Testis (tissue), 3 donors: Measurements from ENCODE around the gene GPR137. TPM values are rescaled to one million over a fixed set of nuclear protein-coding genes. Genes with fewer than 3 reads are reported as not detected.
"Not testable (repeated sequence)": the region's sequence is repeated elsewhere in the genome, so short reads cannot be mapped to it uniquely, and the experiment has no call there.

Experiments
- DNase-seq: peaks from one replicate; pipeline ENCODE4 v3.0.0-alpha.2; 2019
- H3K27ac ChIP-seq, 2 donors: fragments of 200-600 bp; sonication (generic); one replicate each; pipeline ENCODE4 v1.5.1; 2019
- H3K27me3 ChIP-seq: fragments of 200-600 bp; sonication (generic); one replicate; pipeline ENCODE4 v1.5.1; 2019
- H3K36me3 ChIP-seq: fragments of 200-600 bp; sonication (generic); one replicate; pipeline ENCODE4 v1.5.1; 2017; ENCODE audit warnings: low read depth; ENCODE audit errors: missing control alignments
- H3K4me1 ChIP-seq: fragments of 200-600 bp; sonication (generic); one replicate; pipeline ENCODE4 v1.5.1; 2019
- H3K4me3 ChIP-seq, 2 donors: fragments of 200-600 bp; sonication (generic); one replicate each; pipeline ENCODE4 v1.5.1; 2017 to 2019
- H3K9me3 ChIP-seq: fragments of 200-600 bp; sonication (generic); one replicate; pipeline ENCODE4 v1.5.1; 2017
- CTCF ChIP-seq, 3 experiments: fragments of 450-650 bp in 2 of 3; fragments of 200-600 bp in 1 of 3; sonication (generic) in 1 of 3; IDR thresholded peaks; one replicate each; pipeline ENCODE4 v1.5.1; 2016 to 2019; ENCODE audit warnings: antibody characterized with exemption in 3 of 3, mild to moderate bottlenecking in 2 of 3, moderate library complexity in 1 of 3
- POLR2A ChIP-seq: fragments of 450-650 bp; IDR thresholded peaks from one replicate; pipeline ENCODE4 v1.6.1; 2017; ENCODE audit warnings: antibody characterized with exemption, mild to moderate bottlenecking, moderate library complexity
- WGBS, 2 donors: methylation state at CpG; one replicate each; pipeline ENCODE4 v1.1.5; 2018; 5-methylcytosine and 5-hydroxymethylcytosine counted together
- intact Hi-C: fragments of 100-400 bp; cut with DNase I; formaldehyde crosslinking; loops from one replicate; pipeline ENCODE4 v1.15.1; 2023; ENCODE audit warnings: low total_unique reads
- polyA plus RNA-seq: library from polyadenylated mRNA; stranded (reverse); fragments of 350-450 nt; fragmentation: Illumina TruSeq; extraction: RNeasy Lipid Tissue Mini Kit (QIAGEN cat#74804); gene quantifications from one replicate; pipeline ENCODE4 v1.2.3, GENCODE V29; 2014; ENCODE audit warnings: low read depth, low replicate concordance; ENCODE audit not compliant: insufficient read depth
- total RNA-seq, 2 donors: library from RNA; depleted of rRNA; stranded (reverse); fragments of >200 nt; gene quantifications; one replicate each; pipeline ENCODE4 v1.2.3, GENCODE V29; 2016

The GPR137 gene
- total and polyA plus RNA-seq, 3 donors from 2014 or later: 204 to 390 (median 230) TPM

GRCh38 chr11:64305075-64305690 is 19.5 kb downstream of the GPR137 start, which contains the start of gene ESRRA:
ESRRA (plus strand) TSS chr11:64305524; CDS start chr11:64307180, 1,656 bp downstream.
- DNase-seq: peak; percentile 100
- TF ChIP-seq CTCF (IDR thresholded peaks at IDR 0.05) (no peak), POLR2A (peak; percentile 26)
- Histone ChIP-seq H3K36me3 (no peaks in the 10 kb centered on the region), H3K27me3 (no peaks in the 10 kb centered on the region), H3K4me1 (peaks cover 20% of the 10 kb centered on the region), H3K4me3 (peak within 1 kb of the TSS; percentile 73 to 74), H3K9me3 (no peaks in the 10 kb centered on the region), H3K27ac (peak within 1 kb of the TSS; percentile 76 to 95)
- WGBS, 2 donors: 1% methylated on average over 20 to 81 of the region's 81 CpGs
- intact Hi-C loops: no loop called here

- peak overlapping the region; percentile 55 to 75 for H3K27ac ChIP-seq
- peaks cover 13% of the 10 kb centered on the region for H3K4me1 ChIP-seq
- H3K4me3 ChIP-seq: peak overlapping the region; percentile 73 to 74
- H3K9me3 ChIP-seq: no peaks in the 10 kb centered on the region
- TF ChIP-seq CTCF (IDR thresholded peaks at IDR 0.05) (peak in 2 of 3 experiments; percentile 9 to 18), POLR2A (no peak)
- peak; percentile 72 for DNase-seq
- no peaks in the 10 kb centered on the region for H3K36me3 ChIP-seq
- H3K27me3 ChIP-seq: no peaks in the 10 kb centered on the region
- intact Hi-C loops: no loop called here
- 0 to 2% methylated on average over 1 to 48 of the region's 71 CpGs for WGBS, 2 donors
Measured at GRCh38 chr11:64305691-64306562, 20.3 kb downstream of the GPR137 start.

GRCh38 chr11:64306563-64306875 is 20.9 kb downstream of the GPR137 start:
- Histone ChIP-seq H3K36me3 (no peaks in the 10 kb centered on the region), H3K4me1 (peaks cover 9% of the 10 kb centered on the region), H3K27me3 (no peaks in the 10 kb centered on the region), H3K4me3 (peak overlapping the region; percentile 73 to 74), H3K27ac (peak overlapping the region; percentile 55 to 75), H3K9me3 (no peaks in the 10 kb centered on the region)
- WGBS, 2 donors: 26% methylated on average over 9 of the region's 9 CpGs; no CpG with 5 or more reads in 1 of the 2 donors
- TF ChIP-seq POLR2A (no peak), CTCF (IDR thresholded peaks at IDR 0.05) (no peak)
- DNase-seq: no peak
- intact Hi-C loops: no loop called here

- 68 to 78% methylated on average over 8 to 15 of the region's 15 CpGs for WGBS, 2 donors
- Histone ChIP-seq H3K27ac (no peak overlapping the region), H3K27me3 (no peaks in the 10 kb centered on the region), H3K36me3 (no peaks in the 10 kb centered on the region), H3K4me3 (no peak overlapping the region), H3K9me3 (no peaks in the 10 kb centered on the region), H3K4me1 (peaks cover 9% of the 10 kb centered on the region)
- no peak for DNase-seq
- no peak for TF ChIP-seq POLR2A
- no peak for TF ChIP-seq CTCF (IDR thresholded peaks at IDR 0.05)
- intact Hi-C loops: no loop called here
Measured at GRCh38 chr11:64306876-64307622, 21.4 kb downstream of the GPR137 start.

- H3K27me3 ChIP-seq, H3K4me1 ChIP-seq, DNase-seq, H3K9me3 ChIP-seq, H3K27ac ChIP-seq, intact Hi-C loops, H3K36me3 ChIP-seq, H3K4me3 ChIP-seq: not testable (repeated sequence)
- 94% methylated on average over 5 of the region's 5 CpGs for WGBS, 2 donors
Measured at GRCh38 chr11:64307795-64308194, 22.1 kb downstream of the GPR137 start.
